ENCODE measurements around the gene SCARB2. TPM values are rescaled to one million over a fixed set of nuclear protein-coding genes. Genes with fewer than 3 reads are reported as not detected.

The SCARB2 gene
- total RNA-seq, 5 donors from 2014 or later (not counting 1 experiment from before 2014, with no cell fraction given), result 20.9 to 37.3 (median 23.2) TPM

DNA sequence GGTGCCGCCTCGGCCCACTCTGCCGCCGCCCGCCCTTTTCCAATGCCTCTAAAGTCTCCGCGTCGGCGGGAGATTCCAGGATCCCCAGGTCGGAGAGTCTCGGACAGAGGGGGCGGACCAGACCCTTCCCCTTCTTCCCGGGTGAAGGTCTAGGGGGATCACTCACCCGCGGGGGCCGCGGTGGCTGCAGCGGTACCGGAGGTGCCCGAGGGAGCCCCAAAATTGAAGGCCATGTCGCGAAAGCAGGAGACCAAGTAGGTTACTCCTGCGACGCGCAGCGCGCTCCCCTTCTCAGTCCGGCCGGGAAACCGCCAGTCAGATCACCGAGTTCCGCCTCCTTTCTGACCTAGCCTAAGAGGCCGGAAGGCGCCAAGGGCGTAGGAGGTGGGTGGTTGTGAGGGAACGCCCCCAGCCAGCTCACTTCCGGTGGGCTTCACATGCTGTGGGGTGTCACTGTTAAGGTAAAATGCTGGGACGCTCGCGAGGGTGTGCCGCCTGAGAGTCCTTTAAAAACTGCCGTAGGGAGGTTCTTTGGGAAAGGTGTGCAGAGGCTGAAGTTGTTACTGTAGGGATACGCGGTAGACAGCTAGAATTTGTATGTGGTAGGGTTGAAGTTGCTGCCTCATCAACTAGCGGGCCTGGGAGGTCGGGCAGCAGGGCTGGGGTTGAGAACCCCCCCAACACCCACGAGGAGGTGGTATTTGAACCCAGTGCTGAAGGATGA is 65.3 kb downstream of the SCARB2 start, which contains the start of gene NUP54:
NUP54 (minus strand) TSS at position 256 of the 724 bp plus-strand sequence; CDS start at position 233, 23 bp downstream.
- Histone ChIP-seq H3K4me1 (ENCODE audit: control insufficient read depth in 1 of 2, extremely low read depth in 1 of 2, insufficient read depth in 2 of 2, low read length in 2 of 2) (peaks cover 18 to 27% of the 10 kb centered on the region in 2 experiments), H3K9me3 (no peaks in the 10 kb centered on the region), H3K27ac (ENCODE audit: low read length) (peak within 1 kb of the TSS; percentile 87), H3K27me3 (replicated peaks in 1 of 2; ENCODE audit: control insufficient read depth in 2 of 2, extremely low read depth in 1 of 2, insufficient read depth in 2 of 2, low read length in 1 of 2) (no peaks in the 10 kb centered on the region), H3K36me3 (ENCODE audit: control insufficient read depth in 2 of 2, extremely low read depth in 1 of 2, insufficient read depth in 1 of 2, low read length in 1 of 2) (peaks cover 0 to 8% of the 10 kb centered on the region in 2 donors), H3K4me3 (ENCODE audit: control insufficient read depth in 1 of 2, extremely low read depth in 1 of 2, low read length in 1 of 2) (peak within 1 kb of the TSS; percentile 81 to 98)
- Mint-ChIP-seq H3K4me1 (peaks cover 43 to 56% (median 46%) of the 10 kb centered on the region in 3 donors), H3K9me3 (no peaks in the 10 kb centered on the region), H3K36me3 (peaks cover 4% of the 10 kb centered on the region), H3K27ac (peak within 1 kb of the TSS; percentile 93 to 98), H3K4me3 (peak within 1 kb of the TSS; percentile 90 to 97 (median 95)), H3K27me3 (no peaks in the 10 kb centered on the region)
- WGBS (ENCODE audit: insufficient coverage), result under 1% methylated on average over 38 of the region's 47 CpGs
- ChIA-PET POLR2A (interaction anchor here in 1 of 2 donors (0.6 to 1.1 kb wide), 3 partner anchors 29 to 156 kb away, joined by 3 read pairs; partner anchors contain the start of gene SCARB2), CTCF (interaction anchor here (0.7 to 1.3 kb wide), 6 partner anchors 31 to 424 kb away, joined by 3 to 5 read pairs (median 3); partner anchors contain the start of genes SDAD1 (in 1 of the 2) and USO1 (in 1 of the 2))
- DNase-seq (peak; percentile 89 to 96 (median 93)), ATAC-seq (replicated peaks in 1 of 4) (peak; percentile 99 to 100 (median 99))

DNA sequence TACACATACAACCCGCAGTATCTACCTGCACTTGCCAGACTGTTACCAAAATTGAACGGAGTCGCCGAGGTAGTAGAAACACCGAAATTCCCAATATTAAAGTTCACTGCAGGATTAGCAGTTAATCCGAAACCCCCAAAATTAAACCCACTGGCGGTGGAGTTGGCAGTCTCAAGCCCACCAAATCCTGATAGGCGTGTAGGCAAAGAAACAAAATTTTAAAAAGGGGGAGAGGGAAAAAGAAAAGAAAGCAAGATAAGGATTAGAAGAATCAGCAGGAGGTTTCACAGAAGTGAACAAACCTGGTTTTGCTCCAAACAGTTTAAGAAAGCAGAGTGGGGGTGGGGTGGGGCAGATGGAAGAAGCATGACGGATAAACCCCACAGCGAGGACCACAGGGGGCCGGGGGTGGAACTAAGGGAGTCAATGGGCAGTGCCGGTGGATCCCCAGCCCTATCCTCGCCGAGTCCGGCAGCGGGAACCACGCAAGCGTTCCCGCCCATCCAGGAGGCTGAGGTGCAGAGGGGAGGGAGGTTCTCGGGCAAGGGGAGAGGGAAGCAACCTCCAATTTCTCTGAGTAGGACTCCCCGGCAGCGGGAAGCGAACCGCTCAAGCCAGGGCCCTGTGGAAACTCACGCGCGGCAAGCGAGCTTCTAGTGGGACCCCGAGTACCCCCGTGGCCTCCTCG is 66.0 kb downstream of the SCARB2 start:
- POLR2A ChIA-PET, result interaction anchor here in 1 of 2 donors (0.6 to 0.8 kb wide), 2 partner anchors 65 to 157 kb away, joined by 3 read pairs; partner anchors contain the start of gene SCARB2
- no peaks in the 10 kb centered on the region for H3K27me3 ChIP-seq (replicated peaks in 1 of 2; ENCODE audit: control insufficient read depth in 2 of 2, extremely low read depth in 1 of 2, insufficient read depth in 2 of 2, low read length in 1 of 2)
- peak in 19 of 35 experiments; percentile 0 to 16 (median 5) for DNase-seq

DNA sequence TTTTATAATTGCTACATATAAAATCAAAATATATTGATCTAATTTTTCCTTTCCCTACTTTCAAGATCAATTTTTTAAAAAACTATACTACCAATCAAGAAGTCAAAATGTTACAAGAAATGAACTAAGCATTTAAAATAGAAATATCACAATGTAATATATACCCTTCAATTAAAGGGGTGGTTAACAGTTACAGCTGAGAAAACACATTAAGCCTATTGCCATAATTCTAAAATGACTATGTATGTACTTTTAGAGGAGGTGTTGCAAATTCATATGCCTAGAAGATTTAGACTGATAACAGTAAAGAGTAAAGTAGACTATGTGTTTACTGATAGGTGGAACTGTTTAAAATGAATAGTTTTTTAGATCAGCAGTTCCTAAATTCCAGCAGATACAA is 69.1 kb downstream of the SCARB2 start:
- peaks cover 56 to 71% (median 59%) of the 10 kb centered on the region in 3 donors for H3K4me1 Mint-ChIP-seq
- no peak for ATAC-seq (replicated peaks in 1 of 4)
- H3K9me3 Mint-ChIP-seq, result no peaks in the 10 kb centered on the region
- Histone ChIP-seq H3K27me3 (replicated peaks in 1 of 2; ENCODE audit: control insufficient read depth in 2 of 2, extremely low read depth in 1 of 2, insufficient read depth in 2 of 2, low read length in 1 of 2) (no peaks in the 10 kb centered on the region), H3K27ac (ENCODE audit: low read length) (no peak overlapping the region), H3K9me3 (no peaks in the 10 kb centered on the region), H3K4me1 (ENCODE audit: control insufficient read depth in 1 of 2, extremely low read depth in 1 of 2, insufficient read depth in 2 of 2, low read length in 2 of 2) (peaks cover 18 to 27% of the 10 kb centered on the region in 2 experiments), H3K36me3 (ENCODE audit: control insufficient read depth in 2 of 2, extremely low read depth in 1 of 2, insufficient read depth in 1 of 2, low read length in 1 of 2) (peaks cover 0 to 36% of the 10 kb centered on the region in 2 donors), H3K4me3 (ENCODE audit: control insufficient read depth in 1 of 2, extremely low read depth in 1 of 2, low read length in 1 of 2) (no peak overlapping the region)
- no peak overlapping the region for H3K4me3 Mint-ChIP-seq
- no peaks in the 10 kb centered on the region for H3K27me3 Mint-ChIP-seq
- ChIA-PET CTCF (no interaction called here), POLR2A (interaction anchor here in 1 of 2 donors (0.6 kb wide), 1 partner anchor 72 kb away, joined by 3 read pairs; no protein-coding TSS in a partner anchor)
- H3K36me3 Mint-ChIP-seq, result peaks cover 33% of the 10 kb centered on the region
- H3K27ac Mint-ChIP-seq, result no peak overlapping the region
- DNase-seq, result no peak

More for the DNA sequence above, 66.0 kb downstream of the SCARB2 start:
- H3K9me3 Mint-ChIP-seq, result no peaks in the 10 kb centered on the region
- 1% methylated on average over 23 of the region's 31 CpGs for WGBS (ENCODE audit: insufficient coverage)
- Histone ChIP-seq H3K27ac (ENCODE audit: low read length) (peak overlapping the region; percentile 87), H3K9me3 (no peaks in the 10 kb centered on the region), H3K4me3 (ENCODE audit: control insufficient read depth in 1 of 2, extremely low read depth in 1 of 2, low read length in 1 of 2) (peak overlapping the region; percentile 81 to 98), H3K4me1 (ENCODE audit: control insufficient read depth in 1 of 2, extremely low read depth in 1 of 2, insufficient read depth in 2 of 2, low read length in 2 of 2) (peaks cover 18 to 27% of the 10 kb centered on the region in 2 experiments), H3K36me3 (ENCODE audit: control insufficient read depth in 2 of 2, extremely low read depth in 1 of 2, insufficient read depth in 1 of 2, low read length in 1 of 2) (peaks cover 0 to 14% of the 10 kb centered on the region in 2 donors)
- peak overlapping the region; percentile 90 to 97 (median 95) for H3K4me3 Mint-ChIP-seq
- peak overlapping the region; percentile 93 to 98 for H3K27ac Mint-ChIP-seq
- H3K4me1 Mint-ChIP-seq, result peaks cover 46 to 56% (median 50%) of the 10 kb centered on the region in 3 donors
- CTCF ChIA-PET, result interaction anchor here (0.7 to 1.3 kb wide), 5 partner anchors 32 to 423 kb away, joined by 3 to 5 read pairs (median 3); partner anchors contain the start of genes SDAD1 (in 1 of the 2) and USO1 (in 1 of the 2)
- no peaks in the 10 kb centered on the region for H3K27me3 Mint-ChIP-seq
- peaks cover 9% of the 10 kb centered on the region for H3K36me3 Mint-ChIP-seq
- peak in 3 of 4 experiments; percentile 25 to 29 (median 28) for ATAC-seq (replicated peaks in 1 of 4)

DNA sequence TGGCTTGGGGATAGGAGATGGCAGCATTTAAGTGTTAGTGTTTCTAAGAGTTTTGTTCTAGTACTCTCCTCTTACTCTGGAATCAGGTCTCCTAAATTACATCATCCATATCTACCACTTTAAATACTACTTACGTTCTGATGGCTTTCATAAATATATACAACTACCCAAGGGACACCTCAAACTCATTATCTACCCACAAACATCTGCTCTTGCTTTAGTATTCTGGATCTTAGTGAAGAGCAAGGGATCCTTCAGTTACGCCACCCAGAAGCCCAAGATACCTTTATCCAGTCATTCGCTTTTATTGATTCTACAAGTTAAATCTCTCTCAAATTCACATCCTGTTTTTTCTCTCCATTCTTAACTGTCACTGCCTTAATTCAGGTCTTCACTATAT is 72.4 kb downstream of the SCARB2 start:
- Mint-ChIP-seq H3K4me3 (no peak overlapping the region), H3K27ac (no peak overlapping the region), H3K9me3 (no peaks in the 10 kb centered on the region), H3K36me3 (peaks cover 46% of the 10 kb centered on the region), H3K27me3 (no peaks in the 10 kb centered on the region), H3K4me1 (peaks cover 44 to 55% (median 52%) of the 10 kb centered on the region in 3 donors)
- 100% methylated on average over 2 of the region's 3 CpGs for WGBS (ENCODE audit: insufficient coverage)
- ChIA-PET CTCF (interaction anchor here in 1 of 2 donors (0.6 kb wide), 1 partner anchor 22 kb away, joined by 5 read pairs; no protein-coding TSS in a partner anchor), POLR2A (interaction anchor here in 1 of 2 donors (0.6 kb wide), 1 partner anchor 109 kb away, joined by 3 read pairs; no protein-coding TSS in a partner anchor)
- Histone ChIP-seq H3K36me3 (ENCODE audit: control insufficient read depth in 2 of 2, extremely low read depth in 1 of 2, insufficient read depth in 1 of 2, low read length in 1 of 2) (peaks cover 0 to 54% of the 10 kb centered on the region in 2 donors), H3K27me3 (replicated peaks in 1 of 2; ENCODE audit: control insufficient read depth in 2 of 2, extremely low read depth in 1 of 2, insufficient read depth in 2 of 2, low read length in 1 of 2) (no peaks in the 10 kb centered on the region), H3K4me3 (ENCODE audit: control insufficient read depth in 1 of 2, extremely low read depth in 1 of 2, low read length in 1 of 2) (no peak overlapping the region), H3K9me3 (no peaks in the 10 kb centered on the region), H3K27ac (ENCODE audit: low read length) (no peak overlapping the region), H3K4me1 (ENCODE audit: control insufficient read depth in 1 of 2, extremely low read depth in 1 of 2, insufficient read depth in 2 of 2, low read length in 2 of 2) (peaks cover 0 to 8% of the 10 kb centered on the region in 2 experiments)
- ATAC-seq (replicated peaks in 1 of 4) (no peak), DNase-seq (no peak)

DNA sequence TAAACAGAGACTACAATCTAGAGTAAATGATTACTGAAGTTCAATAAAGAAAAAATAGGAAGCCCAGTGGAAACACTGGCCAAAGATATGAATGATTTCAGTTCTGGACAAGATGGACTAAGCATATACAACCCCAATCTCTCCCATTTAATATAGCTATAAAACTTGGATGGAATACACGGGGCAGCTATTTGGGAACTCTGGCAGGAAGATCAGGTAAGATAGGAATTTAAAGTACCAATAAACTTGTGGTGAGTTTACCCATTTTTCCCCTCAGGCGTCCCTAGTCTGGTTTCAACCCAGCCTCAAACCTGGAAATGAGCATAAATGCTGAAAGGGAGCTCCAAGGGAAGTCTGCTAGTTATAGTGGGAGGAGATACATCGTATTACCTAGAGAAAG is 85.9 kb downstream of the SCARB2 start:
- H3K36me3 Mint-ChIP-seq, result peaks cover 48% of the 10 kb centered on the region
- ATAC-seq (replicated peaks in 1 of 4), result no peak
- peaks cover 0 to 33% of the 10 kb centered on the region in 2 donors for H3K36me3 ChIP-seq (ENCODE audit: control insufficient read depth in 2 of 2, extremely low read depth in 1 of 2, insufficient read depth in 1 of 2, low read length in 1 of 2)
- no peak overlapping the region for H3K4me3 ChIP-seq (ENCODE audit: control insufficient read depth in 1 of 2, extremely low read depth in 1 of 2, low read length in 1 of 2)
- H3K27me3 Mint-ChIP-seq, result no peaks in the 10 kb centered on the region
- no peak overlapping the region for H3K27ac Mint-ChIP-seq
- no peaks in the 10 kb centered on the region for H3K9me3 ChIP-seq
- H3K27ac ChIP-seq (ENCODE audit: low read length), result no peak overlapping the region
- DNase-seq, result no peak
- no peaks in the 10 kb centered on the region for H3K27me3 ChIP-seq (replicated peaks in 1 of 2; ENCODE audit: control insufficient read depth in 2 of 2, extremely low read depth in 1 of 2, insufficient read depth in 2 of 2, low read length in 1 of 2)
- POLR2A ChIA-PET, result no interaction called here
- CTCF ChIA-PET, result no interaction called here
- H3K4me1 Mint-ChIP-seq, result no peaks in the 10 kb centered on the region
- no peak overlapping the region for H3K4me3 Mint-ChIP-seq
- WGBS (ENCODE audit: insufficient coverage), result no CpG with 5 or more reads among the region's 3 CpGs
- no peaks in the 10 kb centered on the region for H3K4me1 ChIP-seq (ENCODE audit: control insufficient read depth in 1 of 2, extremely low read depth in 1 of 2, insufficient read depth in 2 of 2, low read length in 2 of 2)
- no peaks in the 10 kb centered on the region for H3K9me3 Mint-ChIP-seq

DNA sequence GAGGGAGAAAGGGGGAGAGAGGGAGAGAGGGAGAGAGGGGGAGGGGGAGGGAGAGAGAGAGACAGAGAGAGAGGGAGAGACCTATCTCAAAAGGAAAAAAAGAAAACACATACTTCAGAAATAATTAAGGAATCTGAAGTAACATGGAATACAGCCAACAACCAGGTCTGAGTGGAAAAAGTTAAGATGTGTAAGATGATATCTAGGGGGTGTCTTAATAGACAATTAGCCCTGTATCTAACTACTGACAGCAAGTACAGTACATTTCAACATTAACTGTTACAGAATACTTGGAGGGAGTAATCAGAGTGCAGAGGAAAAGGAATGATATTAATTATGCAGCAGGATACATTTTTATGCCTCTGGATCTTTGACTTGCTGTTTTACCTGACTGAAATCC is 87.8 kb downstream of the SCARB2 start:
- Histone ChIP-seq H3K4me1 (ENCODE audit: control insufficient read depth in 1 of 2, extremely low read depth in 1 of 2, insufficient read depth in 2 of 2, low read length in 2 of 2) (no peaks in the 10 kb centered on the region), H3K27ac (ENCODE audit: low read length) (no peak overlapping the region), H3K9me3 (no peaks in the 10 kb centered on the region), H3K36me3 (ENCODE audit: control insufficient read depth in 2 of 2, extremely low read depth in 1 of 2, insufficient read depth in 1 of 2, low read length in 1 of 2) (peaks cover 0 to 42% of the 10 kb centered on the region in 2 donors), H3K27me3 (replicated peaks in 1 of 2; ENCODE audit: control insufficient read depth in 2 of 2, extremely low read depth in 1 of 2, insufficient read depth in 2 of 2, low read length in 1 of 2) (no peaks in the 10 kb centered on the region), H3K4me3 (ENCODE audit: control insufficient read depth in 1 of 2, extremely low read depth in 1 of 2, low read length in 1 of 2) (no peak overlapping the region)
- H3K9me3 Mint-ChIP-seq, result no peaks in the 10 kb centered on the region
- no peak overlapping the region for H3K4me3 Mint-ChIP-seq
- H3K27ac Mint-ChIP-seq, result no peak overlapping the region
- ChIA-PET POLR2A (no interaction called here), CTCF (no interaction called here)
- H3K4me1 Mint-ChIP-seq, result no peaks in the 10 kb centered on the region
- ATAC-seq (replicated peaks in 1 of 4) (no peak), DNase-seq (no peak)
- H3K27me3 Mint-ChIP-seq, result no peaks in the 10 kb centered on the region
- H3K36me3 Mint-ChIP-seq, result peaks cover 57% of the 10 kb centered on the region

Measured in T-cell (primary cell).